Neural progenitor cell (in vitro differentiated cells): ENCODE results near the gene AURKAIP1. TPM values are rescaled to one million over a fixed set of nuclear protein-coding genes. Genes with fewer than 3 reads are reported as not detected.
A peak's percentile ranks its signal among the peaks of the same experiment; 100 is the strongest.

Experiments used
- DNase-seq: peaks from one replicate; pipeline ENCODE4 v3.0.0-alpha.2; 2016; ENCODE audit warnings: low spot score
- H2AFZ ChIP-seq: fragments of 200-600 bp; sonication (generic); replicated peaks from 2 replicates; pipeline ENCODE4 v1.6.1; 2016; ENCODE audit warnings: antibody characterized with exemption
- H3F3A ChIP-seq: fragments of 200-600 bp; sonication (generic); 2 replicates; pipeline ENCODE4 v1.6.1; 2016; ENCODE audit warnings: antibody characterized with exemption, low read depth
- H3K27ac ChIP-seq: fragments of 200-600 bp; sonication (generic); 2 replicates; pipeline ENCODE4 v1.5.1; 2016; ENCODE audit warnings: mild to moderate bottlenecking
- H3K27me3 ChIP-seq: fragments of 200-600 bp; sonication (generic); 2 replicates; pipeline ENCODE4 v1.6.1; 2016; ENCODE audit warnings: mild to moderate bottlenecking, moderate library complexity
- H3K36me3 ChIP-seq: fragments of 200-600 bp; sonication (generic); 2 replicates; pipeline ENCODE4 v1.5.1; 2016
- H3K4me1 ChIP-seq: fragments of 200-600 bp; sonication (generic); 2 replicates; pipeline ENCODE4 v1.6.1; 2016; ENCODE audit warnings: mixed run types
- H3K4me2 ChIP-seq: fragments of 200-600 bp; sonication (generic); 2 replicates; pipeline ENCODE4 v1.6.1; 2016
- H3K4me3 ChIP-seq: fragments of 200-600 bp; sonication (generic); 2 replicates; pipeline ENCODE4 v1.5.1; 2016
- H3K79me2 ChIP-seq: fragments of 200-600 bp; sonication (generic); 2 replicates; pipeline ENCODE4 v1.6.1; 2016; ENCODE audit warnings: low read depth
- H3K9ac ChIP-seq: fragments of 200-600 bp; sonication (generic); 2 replicates; pipeline ENCODE4 v1.6.1; 2016
- H3K9me3 ChIP-seq: fragments of 200-600 bp; sonication (generic); 2 replicates; pipeline ENCODE4 v1.5.1; 2016; ENCODE audit warnings: low read depth
- H4K20me1 ChIP-seq: fragments of 200-600 bp; sonication (generic); 2 replicates; pipeline ENCODE4 v1.6.1; 2016; ENCODE audit warnings: low read depth
- H3K27ac Mint-ChIP-seq: 3 replicates; pipeline ENCODE4 v1.8.0; 2021; ENCODE audit warnings: mixed read lengths
- H3K27me3 Mint-ChIP-seq: 2 replicates; pipeline ENCODE4 v1.8.0; 2022; ENCODE audit warnings: low read depth, mild to moderate bottlenecking, inconsistent platforms, moderate library complexity, mixed read lengths; ENCODE audit not compliant: insufficient read depth
- H3K36me3 Mint-ChIP-seq: 3 replicates; pipeline ENCODE4 v1.8.0; 2021; ENCODE audit warnings: mixed read lengths
- H3K4me1 Mint-ChIP-seq: 3 replicates; pipeline ENCODE4 v1.8.0; 2021; ENCODE audit warnings: mixed read lengths
- H3K4me3 Mint-ChIP-seq: 3 replicates; pipeline ENCODE4 v1.8.0; 2021; ENCODE audit warnings: mild to moderate bottlenecking, moderate library complexity, mixed read lengths
- H3K9me3 Mint-ChIP-seq: 3 replicates; pipeline ENCODE4 v1.8.0; 2020; ENCODE audit warnings: mixed read lengths
- CTCF ChIP-seq: fragments of 200-600 bp; sonication (generic); IDR thresholded peaks from 2 replicates; pipeline ENCODE4 v1.5.1; 2017; ENCODE audit warnings: antibody characterized with exemption, mild to moderate bottlenecking
- EZH2 ChIP-seq: fragments of 200-600 bp; sonication (generic); IDR thresholded peaks from 2 replicates; pipeline ENCODE4 v1.6.1; 2017; ENCODE audit warnings: antibody characterized with exemption, mild to moderate bottlenecking, moderate library complexity
- EZH2phosphoT487 ChIP-seq: fragments of 200-600 bp; sonication (generic); IDR thresholded peaks from 2 replicates; pipeline ENCODE4 v1.6.1; 2017; ENCODE audit warnings: antibody characterized with exemption
- total RNA-seq: library from RNA; depleted of rRNA; stranded (reverse); fragments of >200 nt; gene quantifications from 2 replicates; pipeline ENCODE4 v1.2.3, GENCODE V29; 2015; ENCODE audit warnings: low replicate concordance

The AURKAIP1 gene
- total RNA-seq, 1 donor from 2014 or later = 26.4 TPM

- Mint-ChIP-seq H3K27ac (no peak overlapping the region), H3K4me3 (peak overlapping the region; percentile 38), H3K9me3 (no peaks in the 10 kb centered on the region), H3K4me1 (peaks cover 8% of the 10 kb centered on the region), H3K27me3 (peaks cover 16% of the 10 kb centered on the region), H3K36me3 (peaks cover 6% of the 10 kb centered on the region)
- peaks cover 57% of the 10 kb centered on the region for H4K20me1 ChIP-seq
- H3K27me3 ChIP-seq = no peaks in the 10 kb centered on the region
- no peaks in the 10 kb centered on the region for H3K9me3 ChIP-seq
- H3K79me2 ChIP-seq = peaks cover 30% of the 10 kb centered on the region
- TF ChIP-seq EZH2phosphoT487 (no peak), EZH2 (no peak), CTCF (no peak)
- H3K27ac ChIP-seq = no peak overlapping the region
- H3K9ac ChIP-seq = no peak overlapping the region
- H3K4me3 ChIP-seq = no peak overlapping the region
- H3K4me2 ChIP-seq = no peak overlapping the region
- no peak for DNase-seq
- H3K4me1 ChIP-seq = peaks cover 4% of the 10 kb centered on the region
- no peaks in the 10 kb centered on the region for H3K36me3 ChIP-seq
- H2AFZ ChIP-seq = no peak overlapping the region
- peaks cover 13% of the 10 kb centered on the region for H3F3A ChIP-seq
Observed at GRCh38 chr1:1327291-1327690, 47.7 kb downstream of the AURKAIP1 start.

- H3K36me3 ChIP-seq = no peaks in the 10 kb centered on the region
- H3K9ac ChIP-seq = no peak overlapping the region
- Mint-ChIP-seq H3K4me3 (peak overlapping the region; percentile 77), H3K27me3 (peaks cover 15% of the 10 kb centered on the region), H3K4me1 (peaks cover 11% of the 10 kb centered on the region), H3K9me3 (no peaks in the 10 kb centered on the region), H3K27ac (no peak overlapping the region), H3K36me3 (peaks cover 6% of the 10 kb centered on the region)
- peaks cover 42% of the 10 kb centered on the region for H3K79me2 ChIP-seq
- peaks cover 57% of the 10 kb centered on the region for H4K20me1 ChIP-seq
- H3K4me1 ChIP-seq = peaks cover 4% of the 10 kb centered on the region
- TF ChIP-seq EZH2phosphoT487 (no peak), EZH2 (no peak), CTCF (no peak)
- DNase-seq = no peak
- no peak overlapping the region for H3K4me3 ChIP-seq
- H2AFZ ChIP-seq = no peak overlapping the region
- no peaks in the 10 kb centered on the region for H3K9me3 ChIP-seq
- no peak overlapping the region for H3K4me2 ChIP-seq
- H3F3A ChIP-seq = peaks cover 13% of the 10 kb centered on the region
- no peaks in the 10 kb centered on the region for H3K27me3 ChIP-seq
- H3K27ac ChIP-seq = no peak overlapping the region
Observed at GRCh38 chr1:1326075-1326605, 48.9 kb downstream of the AURKAIP1 start.

- H3K9me3 Mint-ChIP-seq = no peaks in the 10 kb centered on the region
- H3K9me3 ChIP-seq = no peaks in the 10 kb centered on the region
- peaks cover 11% of the 10 kb centered on the region for H3K27me3 Mint-ChIP-seq
- no peak overlapping the region for H2AFZ ChIP-seq
- H3K36me3 Mint-ChIP-seq = peaks cover 6% of the 10 kb centered on the region
- peaks cover 4% of the 10 kb centered on the region for H3K4me1 ChIP-seq
- H4K20me1 ChIP-seq = peaks cover 59% of the 10 kb centered on the region
- H3F3A ChIP-seq = peaks cover 9% of the 10 kb centered on the region
- H3K27ac ChIP-seq = no peak overlapping the region
- TF ChIP-seq EZH2 (no peak), EZH2phosphoT487 (no peak), CTCF (no peak)
- peak overlapping the region; percentile 93 for H3K9ac ChIP-seq
- H3K4me3 ChIP-seq = peak overlapping the region; percentile 90
- peak overlapping the region; percentile 79 for H3K4me3 Mint-ChIP-seq
- peaks cover 11% of the 10 kb centered on the region for H3K4me1 Mint-ChIP-seq
- no peaks in the 10 kb centered on the region for H3K27me3 ChIP-seq
- H3K79me2 ChIP-seq = peaks cover 48% of the 10 kb centered on the region
- no peaks in the 10 kb centered on the region for H3K36me3 ChIP-seq
- H3K27ac Mint-ChIP-seq = no peak overlapping the region
- H3K4me2 ChIP-seq = peak overlapping the region; percentile 99
- DNase-seq = no peak
Observed at GRCh38 chr1:1325288-1326074, 49.5 kb downstream of the AURKAIP1 start.
